ENCODE data around the gene VEPH1. TPM values are rescaled to one million over a fixed set of nuclear protein-coding genes. Genes with fewer than 3 reads are reported as not detected.

Gene VEPH1
- total and polyA plus RNA-seq, 9 of the 15 experiments (the other 6 are each of a cell fraction or from before 2014, with no cell fraction given) = 4.5 to 15.6 (median 5.8) TPM

DNA sequence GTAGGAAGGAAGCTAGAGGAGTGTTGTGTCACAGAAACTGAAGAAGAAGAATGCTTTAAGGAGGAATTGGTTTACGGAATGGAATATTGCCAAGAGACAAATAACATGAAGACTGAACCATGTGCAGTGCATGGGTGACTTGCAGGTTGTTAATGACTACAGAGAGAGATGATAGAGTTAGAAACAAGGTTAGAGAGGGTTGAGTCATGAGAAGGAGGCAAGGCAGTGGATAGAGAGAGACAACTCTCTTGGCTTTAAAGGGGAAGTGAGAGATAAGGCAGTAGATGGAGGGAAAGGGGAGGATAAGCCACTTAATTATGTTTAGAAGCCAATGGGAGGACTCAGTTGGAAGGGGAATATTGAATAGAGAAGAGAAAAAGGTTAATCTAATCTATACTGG is 224.0 kb downstream of the VEPH1 start (continued):
- TF ChIP-seq ZNF764 (CRISPR knock-in tag; IDR thresholded peaks at IDR 0.05; ENCODE audit: low read depth) (no peak), GTF2F1 (IDR thresholded peaks at IDR 0.05; ENCODE audit: low read depth, low read length) (no peak), GATAD2B (IDR thresholded peaks at IDR 0.05; ENCODE audit: borderline replicate concordance) (no peak), ZFX (CRISPR knock-in tag; IDR thresholded peaks at IDR 0.05) (no peak), MAFK (IDR thresholded peaks at IDR 0.05; ENCODE audit: low read length) (no peak), CEBPG (CRISPR knock-in tag; IDR thresholded peaks at IDR 0.05) (no peak), CEBPG (tag; conservative IDR thresholded peaks at IDR 0.05 in 1 of 2, IDR thresholded peaks at IDR 0.05 in 1 of 2) (no peak), EWSR1 (IDR thresholded peaks at IDR 0.05; ENCODE audit: borderline replicate concordance, low read depth, partially characterized antibody) (no peak), SMAD4 (CRISPR knock-in tag; conservative IDR thresholded peaks at IDR 0.05) (no peak), ZNF239 (CRISPR knock-in tag; IDR thresholded peaks at IDR 0.05) (no peak), ZNF282 (CRISPR knock-in tag; IDR thresholded peaks at IDR 0.05) (no peak), ZZZ3 (IDR thresholded peaks at IDR 0.05) (no peak), NCOA1 (IDR thresholded peaks at IDR 0.05; ENCODE audit: low read depth) (no peak), NFATC3 (IDR thresholded peaks at IDR 0.05) (no peak), PATZ1 (CRISPR knock-in tag; IDR thresholded peaks at IDR 0.05; ENCODE audit: borderline replicate concordance) (no peak), ZNF146 (CRISPR knock-in tag; IDR thresholded peaks at IDR 0.05; ENCODE audit: unreplicated experiment) (no peak), SRSF9 (IDR thresholded peaks at IDR 0.05; ENCODE audit: borderline replicate concordance, low read depth, low read length) (no peak), ZNF12 (CRISPR knock-in tag; IDR thresholded peaks at IDR 0.05) (no peak)
- TF ChIP-seq, protein P1, sequence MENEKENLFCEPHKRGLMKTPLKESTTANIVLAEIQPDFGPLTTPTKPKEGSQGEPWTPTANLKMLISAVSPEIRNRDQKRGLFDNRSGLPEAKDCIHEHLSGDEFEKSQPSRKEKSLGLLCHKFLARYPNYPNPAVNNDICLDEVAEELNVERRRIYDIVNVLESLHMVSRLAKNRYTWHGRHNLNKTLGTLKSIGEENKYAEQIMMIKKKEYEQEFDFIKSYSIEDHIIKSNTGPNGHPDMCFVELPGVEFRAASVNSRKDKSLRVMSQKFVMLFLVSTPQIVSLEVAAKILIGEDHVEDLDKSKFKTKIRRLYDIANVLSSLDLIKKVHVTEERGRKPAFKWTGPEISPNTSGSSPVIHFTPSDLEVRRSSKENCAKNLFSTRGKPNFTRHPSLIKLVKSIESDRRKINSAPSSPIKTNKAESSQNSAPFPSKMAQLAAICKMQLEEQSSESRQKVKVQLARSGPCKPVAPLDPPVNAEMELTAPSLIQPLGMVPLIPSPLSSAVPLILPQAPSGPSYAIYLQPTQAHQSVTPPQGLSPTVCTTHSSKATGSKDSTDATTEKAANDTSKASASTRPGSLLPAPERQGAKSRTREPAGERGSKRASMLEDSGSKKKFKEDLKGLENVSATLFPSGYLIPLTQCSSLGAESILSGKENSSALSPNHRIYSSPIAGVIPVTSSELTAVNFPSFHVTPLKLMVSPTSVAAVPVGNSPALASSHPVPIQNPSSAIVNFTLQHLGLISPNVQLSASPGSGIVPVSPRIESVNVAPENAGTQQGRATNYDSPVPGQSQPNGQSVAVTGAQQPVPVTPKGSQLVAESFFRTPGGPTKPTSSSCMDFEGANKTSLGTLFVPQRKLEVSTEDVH (IDR thresholded peaks at IDR 0.05; ENCODE audit: low read depth, partially characterized antibody) = no peak
- TF ChIP-seq, protein P2, sequence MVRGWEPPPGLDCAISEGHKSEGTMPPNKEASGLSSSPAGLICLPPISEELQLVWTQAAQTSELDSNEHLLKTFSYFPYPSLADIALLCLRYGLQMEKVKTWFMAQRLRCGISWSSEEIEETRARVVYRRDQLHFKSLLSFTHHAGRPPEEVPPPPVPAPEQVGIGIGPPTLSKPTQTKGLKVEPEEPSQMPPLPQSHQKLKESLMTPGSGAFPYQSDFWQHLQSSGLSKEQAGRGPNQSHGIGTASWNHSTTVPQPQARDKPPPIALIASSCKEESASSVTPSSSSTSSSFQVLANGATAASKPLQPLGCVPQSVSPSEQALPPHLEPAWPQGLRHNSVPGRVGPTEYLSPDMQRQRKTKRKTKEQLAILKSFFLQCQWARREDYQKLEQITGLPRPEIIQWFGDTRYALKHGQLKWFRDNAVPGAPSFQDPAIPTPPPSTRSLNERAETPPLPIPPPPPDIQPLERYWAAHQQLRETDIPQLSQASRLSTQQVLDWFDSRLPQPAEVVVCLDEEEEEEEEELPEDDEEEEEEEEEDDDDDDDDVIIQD (CRISPR knock-in tag; IDR thresholded peaks at IDR 0.05) = no peak
- TF ChIP-seq, protein P3, sequence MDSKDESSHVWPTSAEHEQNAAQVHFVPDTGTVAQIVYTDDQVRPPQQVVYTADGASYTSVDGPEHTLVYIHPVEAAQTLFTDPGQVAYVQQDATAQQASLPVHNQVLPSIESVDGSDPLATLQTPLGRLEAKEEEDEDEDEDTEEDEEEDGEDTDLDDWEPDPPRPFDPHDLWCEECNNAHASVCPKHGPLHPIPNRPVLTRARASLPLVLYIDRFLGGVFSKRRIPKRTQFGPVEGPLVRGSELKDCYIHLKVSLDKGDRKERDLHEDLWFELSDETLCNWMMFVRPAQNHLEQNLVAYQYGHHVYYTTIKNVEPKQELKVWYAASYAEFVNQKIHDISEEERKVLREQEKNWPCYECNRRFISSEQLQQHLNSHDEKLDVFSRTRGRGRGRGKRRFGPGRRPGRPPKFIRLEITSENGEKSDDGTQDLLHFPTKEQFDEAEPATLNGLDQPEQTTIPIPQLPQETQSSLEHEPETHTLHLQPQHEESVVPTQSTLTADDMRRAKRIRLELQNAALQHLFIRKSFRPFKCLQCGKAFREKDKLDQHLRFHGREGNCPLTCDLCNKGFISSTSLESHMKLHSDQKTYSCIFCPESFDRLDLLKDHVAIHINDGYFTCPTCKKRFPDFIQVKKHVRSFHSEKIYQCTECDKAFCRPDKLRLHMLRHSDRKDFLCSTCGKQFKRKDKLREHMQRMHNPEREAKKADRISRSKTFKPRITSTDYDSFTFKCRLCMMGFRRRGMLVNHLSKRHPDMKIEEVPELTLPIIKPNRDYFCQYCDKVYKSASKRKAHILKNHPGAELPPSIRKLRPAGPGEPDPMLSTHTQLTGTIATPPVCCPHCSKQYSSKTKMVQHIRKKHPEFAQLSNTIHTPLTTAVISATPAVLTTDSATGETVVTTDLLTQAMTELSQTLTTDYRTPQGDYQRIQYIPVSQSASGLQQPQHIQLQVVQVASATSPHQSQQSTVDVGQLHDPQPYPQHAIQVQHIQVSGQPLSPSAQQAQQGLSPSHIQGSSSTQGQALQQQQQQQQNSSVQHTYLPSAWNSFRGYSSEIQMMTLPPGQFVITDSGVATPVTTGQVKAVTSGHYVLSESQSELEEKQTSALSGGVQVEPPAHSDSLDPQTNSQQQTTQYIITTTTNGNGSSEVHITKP (IDR thresholded peaks at IDR 0.05; ENCODE audit: partially characterized antibody) = peak; percentile 75
